ENCODE data around the gene KL. TPM values are rescaled to one million over a fixed set of nuclear protein-coding genes. Genes with fewer than 3 reads are reported as not detected.

KL gene
- total and polyA plus RNA-seq, 2 of the 8 experiments (the other 6 are each of a cell fraction or from before 2014, with no cell fraction given) = 0.02 TPM; not detected in 1

DNA sequence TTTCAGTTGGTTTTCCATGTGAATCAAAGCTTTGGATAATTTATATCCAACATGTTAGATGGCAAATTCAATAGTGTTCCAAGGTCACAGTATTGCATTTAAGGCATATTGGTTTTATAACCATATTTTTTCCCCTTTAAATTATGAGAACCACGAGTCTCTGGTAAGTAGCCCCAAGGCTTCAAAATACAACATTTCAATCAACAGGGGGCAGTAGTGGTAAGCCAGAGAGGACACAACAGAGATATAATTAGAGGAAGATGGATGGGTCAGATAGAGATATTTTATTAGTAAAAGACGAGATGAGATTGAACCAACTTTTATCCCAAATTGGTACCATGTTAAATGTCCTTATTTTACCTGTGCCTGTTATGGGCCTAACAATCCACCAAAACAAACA lies 53.1 kb downstream of the KL start:
- Histone ChIP-seq H3K79me1 (ENCODE audit: low read depth, low read length) (no peaks in the 10 kb centered on the region), H2BK120ac (replicated peaks; ENCODE audit: low read depth, low read length) (no peak overlapping the region), H3K36me3 (ENCODE audit: control insufficient read depth in 2 of 4, insufficient read depth in 4 of 4, low read length in 3 of 4) (no peaks in the 10 kb centered on the region), H2AFZ (ENCODE audit: low read length) (peak overlapping the region; percentile 41; the same call in 1 of the 2 replicates), H2BK20ac (ENCODE audit: low read length) (no peak overlapping the region), H3K23ac (ENCODE audit: insufficient read length) (no peak overlapping the region), H3K14ac (ENCODE audit: insufficient read length) (no peak overlapping the region), H3K27me3 (replicated peaks in 1 of 4; ENCODE audit: control insufficient read depth in 3 of 4, extremely low read depth in 1 of 4, insufficient read depth in 3 of 4, low read length in 3 of 4) (no peaks in the 10 kb centered on the region), H3K27ac (ENCODE audit: low read depth, low read length) (no peak overlapping the region), H3K4me2 (ENCODE audit: insufficient read depth in 1 of 2, low read depth in 2 of 2, low read length in 2 of 2) (no peak overlapping the region), H3K4ac (replicated peaks; ENCODE audit: insufficient read length, low read depth, low read length) (no peak overlapping the region), H3K9ac (replicated peaks in 1 of 4; ENCODE audit: extremely low read depth in 1 of 4, low read depth in 3 of 4, low read length in 3 of 4) (no peak overlapping the region), H3K56ac (replicated peaks; ENCODE audit: insufficient read length, low read depth, low read length) (no peak overlapping the region), H3K4me1 (replicated peaks in 1 of 4; ENCODE audit: control insufficient read depth in 3 of 4, insufficient read depth in 4 of 4, low read length in 3 of 4) (peaks cover 0 to 3% (median 0%) of the 10 kb centered on the region in 4 experiments; a peak in 1 of 7 replicates), H4K8ac (ENCODE audit: extremely low read depth, insufficient read depth, low read length) (no peak overlapping the region), H4K20me1 (replicated peaks in 1 of 2; ENCODE audit: control insufficient read depth in 1 of 2, insufficient read depth in 2 of 2, low read length in 2 of 2) (no peaks in the 10 kb centered on the region), H2BK5ac (ENCODE audit: low read depth, low read length) (no peak overlapping the region), H3K18ac (ENCODE audit: extremely low read depth, low read length) (no peak overlapping the region), H3K4me3 (ENCODE audit: extremely low read depth in 1 of 4, insufficient read depth in 2 of 4, low read depth in 3 of 4, low read length in 4 of 4) (no peak overlapping the region), H2BK12ac (ENCODE audit: low read depth, low read length) (no peak overlapping the region), H3K9me3 (ENCODE audit: insufficient read depth in 2 of 2, low read depth in 1 of 2, low read length in 1 of 2) (no peaks in the 10 kb centered on the region), H4K5ac (ENCODE audit: insufficient read length, low read depth, low read length) (no peak overlapping the region), H2BK15ac (ENCODE audit: low read length) (no peak overlapping the region), H2AK5ac (ENCODE audit: low read depth, low read length) (no peak overlapping the region), H4K91ac (replicated peaks; ENCODE audit: insufficient read length, low read length) (no peak overlapping the region), H3K23me2 (ENCODE audit: low read depth, low read length) (no peaks in the 10 kb centered on the region), H3K79me2 (ENCODE audit: control insufficient read depth in 1 of 2, insufficient read depth in 2 of 2, low read length in 2 of 2) (no peaks in the 10 kb centered on the region)
- FAIRE-seq = peak; percentile 7
- CTCF ChIA-PET (ENCODE audit: partially characterized antibody) = interaction anchor here (0.8 to 1.1 kb wide), 3 partner anchors 22 to 368 kb away, joined by 3 to 4 read pairs (median 3); no protein-coding TSS in a partner anchor
- TF ChIP-seq, protein P1, sequence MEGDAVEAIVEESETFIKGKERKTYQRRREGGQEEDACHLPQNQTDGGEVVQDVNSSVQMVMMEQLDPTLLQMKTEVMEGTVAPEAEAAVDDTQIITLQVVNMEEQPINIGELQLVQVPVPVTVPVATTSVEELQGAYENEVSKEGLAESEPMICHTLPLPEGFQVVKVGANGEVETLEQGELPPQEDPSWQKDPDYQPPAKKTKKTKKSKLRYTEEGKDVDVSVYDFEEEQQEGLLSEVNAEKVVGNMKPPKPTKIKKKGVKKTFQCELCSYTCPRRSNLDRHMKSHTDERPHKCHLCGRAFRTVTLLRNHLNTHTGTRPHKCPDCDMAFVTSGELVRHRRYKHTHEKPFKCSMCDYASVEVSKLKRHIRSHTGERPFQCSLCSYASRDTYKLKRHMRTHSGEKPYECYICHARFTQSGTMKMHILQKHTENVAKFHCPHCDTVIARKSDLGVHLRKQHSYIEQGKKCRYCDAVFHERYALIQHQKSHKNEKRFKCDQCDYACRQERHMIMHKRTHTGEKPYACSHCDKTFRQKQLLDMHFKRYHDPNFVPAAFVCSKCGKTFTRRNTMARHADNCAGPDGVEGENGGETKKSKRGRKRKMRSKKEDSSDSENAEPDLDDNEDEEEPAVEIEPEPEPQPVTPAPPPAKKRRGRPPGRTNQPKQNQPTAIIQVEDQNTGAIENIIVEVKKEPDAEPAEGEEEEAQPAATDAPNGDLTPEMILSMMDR (IDR thresholded peaks at IDR 0.05; ENCODE audit: control extremely low read depth in 1 of 3, insufficient read depth in 1 of 3, low read depth in 1 of 3, low read length in 3 of 3) = peak in 2 of 3 experiments; percentile 22 to 33; a peak in 2 of 4 replicates
- TF ChIP-seq RAD21 (IDR thresholded peaks at IDR 0.05 in 1 of 2, conservative IDR thresholded peaks at IDR 0.05 in 1 of 2; ENCODE audit: low read depth in 2 of 2, low read length in 2 of 2) (peak; percentile 49 to 56), BRCA1 (IDR thresholded peaks at IDR 0.05; ENCODE audit: low read depth, low read length) (no peak)
- 86% methylated on average over 2 of the region's 2 CpGs; no CpG with 5 or more reads in 1 of the 2 experiments for WGBS, 2 experiments (ENCODE audit: extremely low coverage in 1 of 2, insufficient coverage in 1 of 2, insufficient read length in 1 of 2, insufficient replicate concordance in 2 of 2, low coverage in 1 of 2, low lambda C conversion rate in 2 of 2, missing lambda C conversion rate in 1 of 2)
- DNase-seq (ENCODE audit: low read depth in 1 of 2, low spot score in 2 of 2) = no peak
- POLR2A ChIA-PET (ENCODE audit: partially characterized antibody) = no interaction called here
